B cell (primary cell): ENCODE data around the gene NEGR1. TPM values are rescaled to one million over a fixed set of nuclear protein-coding genes. Genes with fewer than 3 reads are reported as not detected.

ENCODE experiments used
- ATAC-seq: fragments of 200-7000 bp; cut with Tn5 transposase; one replicate; pipeline ENCODE4 v1.10.0; 2021; ENCODE audit warnings: low read depth, mild to moderate bottlenecking, moderate number of reproducible peaks, moderate library complexity
- CTCF ChIA-PET: fragments of 350-600 bp; sonication (Branson Sonifier 250); formaldehyde crosslinking; loops from one replicate; lab custom pipeline; 2021; ENCODE audit warnings: antibody characterized with exemption, inconsistent platforms; lab: Charles Lee
- POLR2A ChIA-PET: fragments of 350-600 bp; sonication (Branson Sonifier 250); formaldehyde crosslinking; loops from one replicate; lab custom pipeline; 2021; ENCODE audit warnings: antibody characterized with exemption; lab: Charles Lee
- DNase-seq: peaks from one replicate; pipeline ENCODE4 v3.0.0; 2013
- H2AFZ ChIP-seq: 2 replicates; pipeline ENCODE4 v1.6.1; 2012; ENCODE audit warnings: mild to moderate bottlenecking, low read depth, low read length; ENCODE audit not compliant: insufficient read depth, poor library complexity, severe bottlenecking
- H3K27ac ChIP-seq, 2 donors: 1 replicate in 1 of 2; 2 replicates in 1 of 2; pipeline ENCODE4 v1.5.1; 2012 to 2013; ENCODE audit warnings: low read length in 2 of 2, mild to moderate bottlenecking in 2 of 2, moderate library complexity in 1 of 2
- H3K27me3 ChIP-seq, 4 experiments: fragments of 200-600 bp in 1 of 4; sonication (generic) in 1 of 4; replicated peaks in 1 of 4; 1 replicate in 2 of 4; 2 replicates in 2 of 4; pipeline versions ENCODE4 v1.6.1 to v1.7.0; 2013 to 2016; ENCODE audit warnings: low read length in 3 of 4, mild to moderate bottlenecking in 2 of 4, mixed read lengths in 1 of 4, moderate library complexity in 1 of 4; ENCODE audit not compliant: insufficient read depth in 4 of 4, control insufficient read depth in 3 of 4; ENCODE audit errors: control extremely low read depth in 1 of 4
- H3K36me3 ChIP-seq, 2 experiments: replicated peaks in 1 of 2; 1 replicate in 1 of 2; 2 replicates in 1 of 2; pipeline versions ENCODE4 v1.6.1 to v1.7.1; 2013; ENCODE audit warnings: low read length in 1 of 2; ENCODE audit not compliant: insufficient read depth in 2 of 2, control insufficient read depth in 1 of 2; ENCODE audit errors: control extremely low read depth in 1 of 2, extremely low read depth in 1 of 2
- H3K4me1 ChIP-seq, 2 donors: fragments of 200-600 bp in 1 of 2; sonication (generic) in 1 of 2; 1 replicate in 1 of 2; 2 replicates in 1 of 2; pipeline versions ENCODE4 v1.5.1 to v1.6.1; 2013 to 2017; ENCODE audit warnings: low read length in 2 of 2; ENCODE audit not compliant: control insufficient read depth in 2 of 2, insufficient read depth in 2 of 2
- H3K4me2 ChIP-seq: replicated peaks from 2 replicates; pipeline ENCODE3; 2012; ENCODE audit warnings: mild to moderate bottlenecking, low read depth, low read length; ENCODE audit not compliant: poor library complexity, severe bottlenecking
- H3K4me3 ChIP-seq, 5 experiments: fragments of 200-600 bp in 1 of 5; sonication (generic) in 1 of 5; 1 replicate in 3 of 5; 2 replicates in 2 of 5; pipeline versions ENCODE4 v1.5.1 to v1.7.0; 2011 to 2016; ENCODE audit warnings: low read length in 4 of 5, mild to moderate bottlenecking in 4 of 5, low read depth in 2 of 5, control low read depth in 1 of 5, moderate library complexity in 1 of 5; ENCODE audit not compliant: insufficient read depth in 1 of 5; ENCODE audit errors: control extremely low read depth in 1 of 5, extremely low read depth in 1 of 5
- H3K79me2 ChIP-seq: fragments of 200-600 bp; sonication (generic); one replicate; pipeline ENCODE4 v1.6.0; 2016; ENCODE audit warnings: low read length; ENCODE audit not compliant: control insufficient read depth, insufficient read depth
- H3K9ac ChIP-seq: fragments of 200-600 bp; sonication (generic); 2 replicates; pipeline ENCODE4 v1.6.1; 2017; ENCODE audit warnings: mild to moderate bottlenecking, low read length, moderate library complexity
- H3K9me3 ChIP-seq, 3 donors: one replicate each; pipeline versions ENCODE4 v1.6.1 to v1.7.1; 2013; ENCODE audit warnings: low read length in 2 of 3; ENCODE audit not compliant: control insufficient read depth in 2 of 3, insufficient read depth in 1 of 3; ENCODE audit errors: control extremely low read depth in 1 of 3
- H4K20me1 ChIP-seq: 2 replicates; pipeline ENCODE4 v1.6.0; 2012; ENCODE audit warnings: mild to moderate bottlenecking, low read length; ENCODE audit not compliant: insufficient read depth, control insufficient read depth, poor library complexity, severe bottlenecking
- H3K27ac Mint-ChIP-seq: one replicate; pipeline ENCODE4 v1.8.0; 2021; ENCODE audit warnings: mixed read lengths
- H3K27me3 Mint-ChIP-seq: one replicate; pipeline ENCODE4 v1.8.0; 2021; ENCODE audit warnings: mixed read lengths
- H3K4me1 Mint-ChIP-seq: one replicate; pipeline ENCODE4 v1.8.0; 2021; ENCODE audit warnings: mixed read lengths
- H3K4me3 Mint-ChIP-seq: one replicate; pipeline ENCODE4 v1.8.0; 2021; ENCODE audit warnings: mixed read lengths
- H3K9me3 Mint-ChIP-seq: one replicate; pipeline ENCODE4 v1.8.0; 2022; ENCODE audit warnings: mixed read lengths; ENCODE audit not compliant: insufficient read depth
- EZH2 ChIP-seq: IDR thresholded peaks from 2 replicates; pipeline ENCODE4 v1.6.1; 2012; ENCODE audit warnings: borderline replicate concordance, low read depth, mild to moderate bottlenecking, moderate library complexity, low read length; ENCODE audit not compliant: insufficient read depth, poor library complexity, severe bottlenecking
- WGBS: methylation state at CpG from one replicate; pipeline ENCODE4 v1.1.5; 2013; ENCODE audit warnings: missing lambda C conversion rate; ENCODE audit not compliant: insufficient coverage; 5-methylcytosine and 5-hydroxymethylcytosine counted together
- intact Hi-C: fragments of 100-400 bp; cut with micrococcal nuclease; formaldehyde crosslinking; loops from one replicate; pipeline ENCODE4 v1.10.0; 2022
- polyA plus RNA-seq: library from polyadenylated mRNA; depleted of rRNA; stranded (reverse); fragments of >200 nt; gene quantifications from 2 replicates; pipeline ENCODE4 v1.2.3, GENCODE V29; 2012
- total RNA-seq, 2 donors: library from RNA; stranded (reverse); fragments of 120-200 nt in 1 of 2; gene quantifications; 1 replicate in 1 of 2; 2 replicates in 1 of 2; pipeline versions ENCODE4 v1.2.3 to v1.2.4, GENCODE V29; 2013 to 2022
- TF ChIP-seq, protein P1 (sequence below): fragments of 200-600 bp; IDR thresholded peaks from one replicate; pipeline ENCODE4 v1.8.0; 2022; ENCODE audit warnings: antibody characterized with exemption, mild to moderate bottlenecking

NEGR1 gene
- total and polyA plus RNA-seq, 2 donors (not counting 1 experiment from before 2014, with no cell fraction given), result 0.01 TPM; not detected in 1

DNA sequence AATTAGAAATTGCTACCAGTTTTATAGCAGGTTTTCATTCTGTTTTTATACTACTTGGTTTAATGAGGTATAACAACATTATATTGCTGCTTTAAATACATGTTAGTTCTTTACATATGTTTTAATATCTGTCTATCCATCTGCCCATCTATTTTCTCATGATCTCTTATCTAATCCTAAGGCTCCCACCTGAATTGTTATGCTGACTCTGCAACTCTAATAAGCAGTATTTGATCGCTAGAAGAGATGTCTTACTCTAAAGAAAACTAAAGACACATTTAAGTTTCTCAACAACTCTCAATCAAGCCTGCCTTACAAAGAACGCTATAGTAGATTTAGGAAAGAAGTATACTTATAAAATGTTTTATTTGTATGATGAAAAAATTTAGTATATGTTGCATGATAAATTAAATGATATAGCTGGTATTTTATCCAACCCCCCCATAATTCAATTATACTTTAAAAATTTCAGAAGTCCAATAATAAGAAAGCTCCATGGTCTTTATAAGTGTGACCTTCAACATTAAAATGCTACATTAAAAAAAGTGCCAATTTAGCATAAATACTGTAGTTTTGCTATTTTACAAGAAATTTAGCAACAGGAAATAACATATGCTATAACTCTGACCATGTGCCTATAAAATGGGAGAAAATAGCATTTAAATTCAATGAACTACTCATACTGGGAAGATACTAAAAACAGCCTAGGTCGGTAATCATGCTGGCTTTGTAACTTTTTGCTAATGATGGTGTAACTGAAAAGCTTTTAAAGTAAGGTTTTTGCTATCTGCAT lies 180.3 kb downstream of the NEGR1 start:
- no peaks in the 10 kb centered on the region for H3K36me3 ChIP-seq
- WGBS, result no CpG with 5 or more reads among the region's 3 CpGs
- Mint-ChIP-seq H3K27ac (no peak overlapping the region), H3K27me3 (no peaks in the 10 kb centered on the region), H3K4me3 (no peak overlapping the region), H3K9me3 (no peaks in the 10 kb centered on the region), H3K4me1 (no peaks in the 10 kb centered on the region)
- POLR2A ChIA-PET, result no interaction called here
- ATAC-seq (no peak), DNase-seq (no peak)
- H3K27me3 ChIP-seq, result no peaks in the 10 kb centered on the region
- H3K4me2 ChIP-seq, result no peak overlapping the region
- H3K27ac ChIP-seq, result no peak overlapping the region
- no peaks in the 10 kb centered on the region for H3K4me1 ChIP-seq
- H4K20me1 ChIP-seq, result no peaks in the 10 kb centered on the region
- no peak for TF ChIP-seq EZH2
- TF ChIP-seq, protein P1, sequence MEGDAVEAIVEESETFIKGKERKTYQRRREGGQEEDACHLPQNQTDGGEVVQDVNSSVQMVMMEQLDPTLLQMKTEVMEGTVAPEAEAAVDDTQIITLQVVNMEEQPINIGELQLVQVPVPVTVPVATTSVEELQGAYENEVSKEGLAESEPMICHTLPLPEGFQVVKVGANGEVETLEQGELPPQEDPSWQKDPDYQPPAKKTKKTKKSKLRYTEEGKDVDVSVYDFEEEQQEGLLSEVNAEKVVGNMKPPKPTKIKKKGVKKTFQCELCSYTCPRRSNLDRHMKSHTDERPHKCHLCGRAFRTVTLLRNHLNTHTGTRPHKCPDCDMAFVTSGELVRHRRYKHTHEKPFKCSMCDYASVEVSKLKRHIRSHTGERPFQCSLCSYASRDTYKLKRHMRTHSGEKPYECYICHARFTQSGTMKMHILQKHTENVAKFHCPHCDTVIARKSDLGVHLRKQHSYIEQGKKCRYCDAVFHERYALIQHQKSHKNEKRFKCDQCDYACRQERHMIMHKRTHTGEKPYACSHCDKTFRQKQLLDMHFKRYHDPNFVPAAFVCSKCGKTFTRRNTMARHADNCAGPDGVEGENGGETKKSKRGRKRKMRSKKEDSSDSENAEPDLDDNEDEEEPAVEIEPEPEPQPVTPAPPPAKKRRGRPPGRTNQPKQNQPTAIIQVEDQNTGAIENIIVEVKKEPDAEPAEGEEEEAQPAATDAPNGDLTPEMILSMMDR, result no peak
- H3K9me3 ChIP-seq, result no peaks in the 10 kb centered on the region
- intact Hi-C loops, result no loop called here
- H3K9ac ChIP-seq, result no peak overlapping the region
- CTCF ChIA-PET, result no interaction called here
- H3K4me3 ChIP-seq, result no peak overlapping the region
- H2AFZ ChIP-seq, result no peak overlapping the region
- H3K79me2 ChIP-seq, result no peaks in the 10 kb centered on the region

GRCh38 chr1:72100771-72101170 lies 181.6 kb downstream of the NEGR1 start:
- 89% methylated on average over 1 of the region's 2 CpGs for WGBS
- TF ChIP-seq, protein P1, result no peak
- no peak for TF ChIP-seq EZH2
- H3K27me3 Mint-ChIP-seq, result no peaks in the 10 kb centered on the region
- ChIA-PET CTCF (interaction anchor here (0.5 kb wide), 1 partner anchor 18 kb away, joined by 3 read pairs; no protein-coding TSS in a partner anchor), POLR2A (no interaction called here)
- no peak for DNase-seq
- no peaks in the 10 kb centered on the region for H3K4me1 ChIP-seq
- no peak overlapping the region for H3K4me3 ChIP-seq
- no peak overlapping the region for H3K27ac ChIP-seq
- intact Hi-C loops, result no loop called here
- no peaks in the 10 kb centered on the region for H3K9me3 ChIP-seq
- H2AFZ ChIP-seq, result no peak overlapping the region
- ATAC-seq, result no peak
- H4K20me1 ChIP-seq, result no peaks in the 10 kb centered on the region
- H3K4me3 Mint-ChIP-seq, result no peak overlapping the region
- no peaks in the 10 kb centered on the region for H3K36me3 ChIP-seq
- no peaks in the 10 kb centered on the region for H3K9me3 Mint-ChIP-seq
- no peaks in the 10 kb centered on the region for H3K4me1 Mint-ChIP-seq
- no peaks in the 10 kb centered on the region for H3K79me2 ChIP-seq
- no peak overlapping the region for H3K9ac ChIP-seq
- H3K27ac Mint-ChIP-seq, result no peak overlapping the region
- H3K4me2 ChIP-seq, result no peak overlapping the region
- H3K27me3 ChIP-seq, result no peaks in the 10 kb centered on the region
